Liver (tissue), 9 donors: ENCODE measurements around the gene CHD9NB. TPM values are rescaled to one million over a fixed set of nuclear protein-coding genes. Genes with fewer than 3 reads are reported as not detected.

Experiments
- DNase-seq: peaks from one replicate; pipeline ENCODE4 v3.0.0-alpha.2; 2017; ENCODE audit warnings: low spot score
- H3K27ac ChIP-seq, 2 donors: one replicate each; pipeline ENCODE4 v1.7.0; 2013; ENCODE audit warnings: inconsistent platforms in 2 of 2, low read length in 2 of 2, control low read depth in 1 of 2, low read depth in 1 of 2, mild to moderate bottlenecking in 1 of 2
- H3K27me3 ChIP-seq, 4 donors: one replicate each; pipeline versions ENCODE4 v1.6.1 to v1.7.0; 2013; ENCODE audit warnings: low read length in 3 of 4, inconsistent platforms in 1 of 4, mild to moderate bottlenecking in 1 of 4, moderate library complexity in 1 of 4; ENCODE audit not compliant: control insufficient read depth in 4 of 4, insufficient read depth in 4 of 4
- H3K36me3 ChIP-seq, 4 donors: one replicate each; pipeline versions ENCODE4 v1.6.1 to v1.7.0; 2013; ENCODE audit warnings: low read length in 3 of 4, mild to moderate bottlenecking in 3 of 4, low read depth in 1 of 4, moderate library complexity in 1 of 4; ENCODE audit not compliant: control insufficient read depth in 4 of 4, insufficient read depth in 3 of 4
- H3K4me1 ChIP-seq, 4 donors: one replicate each; pipeline versions ENCODE4 v1.6.1 to v1.7.0; 2013; ENCODE audit warnings: low read length in 3 of 4, mild to moderate bottlenecking in 3 of 4, moderate library complexity in 1 of 4; ENCODE audit not compliant: control insufficient read depth in 4 of 4, insufficient read depth in 4 of 4
- H3K4me3 ChIP-seq, 3 donors: one replicate each; pipeline versions ENCODE4 v1.6.1 to v1.7.0; 2013; ENCODE audit warnings: low read length in 3 of 3, control low read depth in 1 of 3, low read depth in 1 of 3, mild to moderate bottlenecking in 1 of 3
- H3K9ac ChIP-seq, 2 donors: one replicate each; pipeline ENCODE4 v1.7.0; 2013; ENCODE audit warnings: low read length in 2 of 2, mild to moderate bottlenecking in 2 of 2, moderate library complexity in 2 of 2, control low read depth in 1 of 2, low read depth in 1 of 2
- H3K9me3 ChIP-seq, 4 donors: one replicate each; pipeline versions ENCODE4 v1.6.1 to v1.7.0; 2013; ENCODE audit warnings: low read length in 3 of 4; ENCODE audit not compliant: control insufficient read depth in 4 of 4
- EGR1 ChIP-seq, 2 donors: IDR thresholded peaks; 2 replicates each; pipeline ENCODE4 v1.6.1; 2016 to 2018; ENCODE audit warnings: antibody characterized with exemption in 2 of 2, low read depth in 2 of 2
- FOXA2 ChIP-seq: IDR thresholded peaks from 2 replicates; pipeline ENCODE4 v1.6.1; 2016; ENCODE audit warnings: antibody characterized with exemption
- GABPA ChIP-seq, 2 donors: IDR thresholded peaks in 1 of 2; conservative IDR thresholded peaks in 1 of 2; 2 replicates each; pipeline ENCODE4 v1.6.1; 2016; ENCODE audit warnings: antibody characterized with exemption in 2 of 2, mild to moderate bottlenecking in 1 of 2, moderate library complexity in 1 of 2
- HNF4A ChIP-seq, 2 donors: conservative IDR thresholded peaks; 2 replicates each; pipeline ENCODE4 v1.6.1; 2016; ENCODE audit warnings: antibody characterized with exemption in 2 of 2, mild to moderate bottlenecking in 2 of 2
- JUND ChIP-seq, 2 donors: IDR thresholded peaks; 2 replicates each; pipeline ENCODE4 v1.6.1; 2016; ENCODE audit warnings: antibody characterized with exemption in 2 of 2
- NR2F2 ChIP-seq: IDR thresholded peaks from 2 replicates; pipeline ENCODE4 v1.6.1; 2016; ENCODE audit warnings: antibody characterized with exemption
- RAD21 ChIP-seq, 2 donors: IDR thresholded peaks; 2 replicates each; pipeline ENCODE4 v1.6.1; 2016; ENCODE audit warnings: antibody characterized with exemption in 2 of 2, mild to moderate bottlenecking in 2 of 2
- RXRA ChIP-seq, 2 donors: IDR thresholded peaks; 2 replicates each; pipeline ENCODE4 v1.6.1; 2017 to 2018; ENCODE audit warnings: antibody characterized with exemption in 2 of 2, mild to moderate bottlenecking in 1 of 2
- SP1 ChIP-seq: IDR thresholded peaks from 2 replicates; pipeline ENCODE4 v1.6.1; 2018; ENCODE audit warnings: antibody characterized with exemption, mild to moderate bottlenecking
- YY1 ChIP-seq: IDR thresholded peaks from 2 replicates; pipeline ENCODE4 v1.6.1; 2016; ENCODE audit warnings: antibody characterized with exemption, mild to moderate bottlenecking
- WGBS: extraction: QIAGEN DNeasy Blood & Tissue Kit; methylation state at CpG from one replicate; pipeline ENCODE4 v1.1.7; 2013; 5-methylcytosine and 5-hydroxymethylcytosine counted together
- polyA plus RNA-seq, 2 donors: library from polyadenylated mRNA; stranded (reverse) in 1 of 2; unstranded in 1 of 2; fragments of 200-250 nt in 1 of 2; fragments of >200 nt in 1 of 2; fragmentation: Nextera tagmentation in 1 of 2; extraction: Ambion mirVana in 1 of 2; gene quantifications; one replicate each; pipeline versions ENCODE4 v1.2.1 to v1.2.3, GENCODE V29; 2013 to 2015
- total RNA-seq, 2 donors: library from RNA; depleted of rRNA; stranded (reverse); fragments of >200 nt; gene quantifications; one replicate each; pipeline ENCODE4 v1.2.3, GENCODE V29; 2014
- TF ChIP-seq, protein P1 (sequence below): IDR thresholded peaks from 2 replicates; pipeline ENCODE4 v1.6.1; 2016; ENCODE audit warnings: antibody characterized with exemption
- TF ChIP-seq, protein P2 (sequence below): IDR thresholded peaks from 2 replicates; pipeline ENCODE4 v1.6.1; 2016; ENCODE audit warnings: antibody characterized with exemption
- TF ChIP-seq, protein P3 (sequence below): IDR thresholded peaks from 2 replicates; pipeline ENCODE4 v1.6.1; 2016; ENCODE audit warnings: antibody characterized with exemption, mild to moderate bottlenecking
- TF ChIP-seq, protein P4 (sequence below): fragments of 150-350 bp; IDR thresholded peaks from 2 replicates; pipeline ENCODE4 v1.5.1; 2017; ENCODE audit warnings: improper control_type of control experiment, low read depth, low read length; ENCODE audit not compliant: missing input control
- donor health status: healthy.
- donor health status: healthy.
- donor health status: healthy.
- donor health status: healthy.
- donor health status: healthy.

Gene CHD9NB
- total and polyA plus RNA-seq, 4 donors, result 0.05 to 0.42 (median 0.18) TPM; not detected in 1

DNA sequence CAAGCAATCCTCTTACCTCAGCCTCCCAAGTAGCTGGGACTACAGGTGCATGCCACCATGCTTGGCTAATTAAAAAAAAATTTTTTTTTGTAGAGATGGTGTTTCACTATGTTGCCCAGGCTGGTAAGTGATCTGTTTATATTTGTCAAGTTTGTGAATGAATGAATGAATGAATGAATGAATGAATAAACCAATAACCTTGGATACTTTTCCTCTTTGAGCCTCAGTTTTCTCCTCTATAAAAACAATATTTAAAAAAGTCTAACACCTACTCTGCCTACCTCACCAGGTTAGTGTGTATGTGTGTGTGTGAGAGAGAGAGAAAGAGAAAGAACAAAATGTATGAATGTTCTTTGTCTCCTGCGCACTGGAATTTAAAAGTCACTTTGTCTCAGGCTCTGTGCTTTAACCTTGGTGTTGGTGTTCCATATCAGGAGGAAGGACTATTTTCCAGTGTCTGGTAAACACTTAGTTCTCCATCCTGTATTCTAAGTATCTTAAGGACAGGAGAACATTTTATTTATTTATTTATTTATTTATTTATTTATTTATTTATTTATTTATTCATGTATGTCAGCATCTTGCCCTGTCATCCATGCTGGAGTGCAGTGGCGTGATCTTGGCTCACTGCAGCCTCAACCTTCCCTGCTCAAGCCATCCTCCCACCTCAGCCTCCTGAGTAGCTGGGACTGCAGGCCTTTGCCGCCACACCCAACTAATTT lies 29.1 kb upstream of the CHD9NB start:
- H3K27ac ChIP-seq, result no peak overlapping the region
- WGBS, result 95% methylated on average over 3 of the region's 3 CpGs
- peaks cover 14 to 31% (median 24%) of the 10 kb centered on the region in 4 donors for H3K4me1 ChIP-seq

DNA sequence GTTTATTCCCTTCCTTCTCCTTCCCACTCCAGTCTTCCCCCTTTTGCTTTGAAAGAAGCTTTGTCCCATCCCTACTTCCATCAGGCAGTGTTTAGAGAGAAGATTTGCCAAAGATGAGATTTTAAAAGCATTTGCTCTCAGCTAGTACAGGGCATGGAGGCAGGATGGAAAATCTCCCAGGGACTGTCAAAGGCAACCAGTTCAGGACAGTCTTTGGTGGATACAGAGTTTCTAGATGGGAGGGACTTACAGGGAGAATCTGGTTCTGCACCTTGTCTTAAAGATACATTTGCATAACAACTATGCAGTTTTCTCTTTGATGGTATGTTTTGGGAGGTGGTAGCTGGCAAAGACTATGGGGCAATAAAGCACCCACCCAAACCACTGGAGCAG lies 28.3 kb upstream of the CHD9NB start:
- TF ChIP-seq RXRA (IDR thresholded peaks at IDR 0.05), result no peak
- no peak overlapping the region for H3K4me3 ChIP-seq
- no peaks in the 10 kb centered on the region for H3K27me3 ChIP-seq
- no peak overlapping the region for H3K9ac ChIP-seq
- H3K9me3 ChIP-seq, result no peaks in the 10 kb centered on the region
- DNase-seq, result no peak
- peak overlapping the region; percentile 7 to 10 for H3K27ac ChIP-seq
- H3K36me3 ChIP-seq, result no peaks in the 10 kb centered on the region
- peaks cover 11 to 30% (median 22%) of the 10 kb centered on the region in 4 donors for H3K4me1 ChIP-seq

More for the DNA sequence above, 29.1 kb upstream of the CHD9NB start:
- H3K9me3 ChIP-seq, result no peaks in the 10 kb centered on the region
- H3K36me3 ChIP-seq, result no peaks in the 10 kb centered on the region
- no peak for TF ChIP-seq JUND (IDR thresholded peaks at IDR 0.05)
- TF ChIP-seq YY1, result no peak
- TF ChIP-seq, protein P1, sequence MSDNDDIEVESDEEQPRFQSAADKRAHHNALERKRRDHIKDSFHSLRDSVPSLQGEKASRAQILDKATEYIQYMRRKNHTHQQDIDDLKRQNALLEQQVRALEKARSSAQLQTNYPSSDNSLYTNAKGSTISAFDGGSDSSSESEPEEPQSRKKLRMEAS, result no peak
- no peak for TF ChIP-seq FOXA2
- no peak for TF ChIP-seq EGR1 (IDR thresholded peaks at IDR 0.05; ENCODE audit: low read depth in 2 of 2)
- no peak for TF ChIP-seq GABPA (IDR thresholded peaks at IDR 0.05 in 1 of 2, conservative IDR thresholded peaks at IDR 0.05 in 1 of 2)
- TF ChIP-seq, protein P2, sequence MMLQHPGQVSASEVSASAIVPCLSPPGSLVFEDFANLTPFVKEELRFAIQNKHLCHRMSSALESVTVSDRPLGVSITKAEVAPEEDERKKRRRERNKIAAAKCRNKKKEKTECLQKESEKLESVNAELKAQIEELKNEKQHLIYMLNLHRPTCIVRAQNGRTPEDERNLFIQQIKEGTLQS, result no peak
- TF ChIP-seq, protein P3, sequence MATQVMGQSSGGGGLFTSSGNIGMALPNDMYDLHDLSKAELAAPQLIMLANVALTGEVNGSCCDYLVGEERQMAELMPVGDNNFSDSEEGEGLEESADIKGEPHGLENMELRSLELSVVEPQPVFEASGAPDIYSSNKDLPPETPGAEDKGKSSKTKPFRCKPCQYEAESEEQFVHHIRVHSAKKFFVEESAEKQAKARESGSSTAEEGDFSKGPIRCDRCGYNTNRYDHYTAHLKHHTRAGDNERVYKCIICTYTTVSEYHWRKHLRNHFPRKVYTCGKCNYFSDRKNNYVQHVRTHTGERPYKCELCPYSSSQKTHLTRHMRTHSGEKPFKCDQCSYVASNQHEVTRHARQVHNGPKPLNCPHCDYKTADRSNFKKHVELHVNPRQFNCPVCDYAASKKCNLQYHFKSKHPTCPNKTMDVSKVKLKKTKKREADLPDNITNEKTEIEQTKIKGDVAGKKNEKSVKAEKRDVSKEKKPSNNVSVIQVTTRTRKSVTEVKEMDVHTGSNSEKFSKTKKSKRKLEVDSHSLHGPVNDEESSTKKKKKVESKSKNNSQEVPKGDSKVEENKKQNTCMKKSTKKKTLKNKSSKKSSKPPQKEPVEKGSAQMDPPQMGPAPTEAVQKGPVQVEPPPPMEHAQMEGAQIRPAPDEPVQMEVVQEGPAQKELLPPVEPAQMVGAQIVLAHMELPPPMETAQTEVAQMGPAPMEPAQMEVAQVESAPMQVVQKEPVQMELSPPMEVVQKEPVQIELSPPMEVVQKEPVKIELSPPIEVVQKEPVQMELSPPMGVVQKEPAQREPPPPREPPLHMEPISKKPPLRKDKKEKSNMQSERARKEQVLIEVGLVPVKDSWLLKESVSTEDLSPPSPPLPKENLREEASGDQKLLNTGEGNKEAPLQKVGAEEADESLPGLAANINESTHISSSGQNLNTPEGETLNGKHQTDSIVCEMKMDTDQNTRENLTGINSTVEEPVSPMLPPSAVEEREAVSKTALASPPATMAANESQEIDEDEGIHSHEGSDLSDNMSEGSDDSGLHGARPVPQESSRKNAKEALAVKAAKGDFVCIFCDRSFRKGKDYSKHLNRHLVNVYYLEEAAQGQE, result no peak
- TF ChIP-seq NR2F2, result no peak
- TF ChIP-seq, protein P4, sequence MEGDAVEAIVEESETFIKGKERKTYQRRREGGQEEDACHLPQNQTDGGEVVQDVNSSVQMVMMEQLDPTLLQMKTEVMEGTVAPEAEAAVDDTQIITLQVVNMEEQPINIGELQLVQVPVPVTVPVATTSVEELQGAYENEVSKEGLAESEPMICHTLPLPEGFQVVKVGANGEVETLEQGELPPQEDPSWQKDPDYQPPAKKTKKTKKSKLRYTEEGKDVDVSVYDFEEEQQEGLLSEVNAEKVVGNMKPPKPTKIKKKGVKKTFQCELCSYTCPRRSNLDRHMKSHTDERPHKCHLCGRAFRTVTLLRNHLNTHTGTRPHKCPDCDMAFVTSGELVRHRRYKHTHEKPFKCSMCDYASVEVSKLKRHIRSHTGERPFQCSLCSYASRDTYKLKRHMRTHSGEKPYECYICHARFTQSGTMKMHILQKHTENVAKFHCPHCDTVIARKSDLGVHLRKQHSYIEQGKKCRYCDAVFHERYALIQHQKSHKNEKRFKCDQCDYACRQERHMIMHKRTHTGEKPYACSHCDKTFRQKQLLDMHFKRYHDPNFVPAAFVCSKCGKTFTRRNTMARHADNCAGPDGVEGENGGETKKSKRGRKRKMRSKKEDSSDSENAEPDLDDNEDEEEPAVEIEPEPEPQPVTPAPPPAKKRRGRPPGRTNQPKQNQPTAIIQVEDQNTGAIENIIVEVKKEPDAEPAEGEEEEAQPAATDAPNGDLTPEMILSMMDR, result no peak
- TF ChIP-seq HNF4A (conservative IDR thresholded peaks at IDR 0.05), result no peak
- TF ChIP-seq RAD21 (IDR thresholded peaks at IDR 0.05), result no peak
- no peak for TF ChIP-seq SP1
- H3K27me3 ChIP-seq, result no peaks in the 10 kb centered on the region
- DNase-seq, result no peak
- no peak overlapping the region for H3K4me3 ChIP-seq
- no peak overlapping the region for H3K9ac ChIP-seq
